H1 (cell line): ENCODE results near the gene CDC42EP2. TPM values are rescaled to one million over a fixed set of nuclear protein-coding genes. Genes with fewer than 3 reads are reported as not detected.

Experiments used
- BACH1 ChIP-seq: IDR thresholded peaks from 2 replicates; pipeline ENCODE4 v1.6.1; 2012; ENCODE audit warnings: low read length, improper control_type of control experiment
- MAFK ChIP-seq: IDR thresholded peaks from 2 replicates; pipeline ENCODE4 v1.6.1; 2012; ENCODE audit warnings: low read depth, mild to moderate bottlenecking, improper control_type of control experiment, low read length
- SP2 ChIP-seq: IDR thresholded peaks from 2 replicates; pipeline ENCODE4 v1.6.1; 2012; ENCODE audit warnings: mild to moderate bottlenecking, low read length, inconsistent platforms
- TAF7 ChIP-seq: optimal IDR thresholded peaks from 2 replicates; pipeline ENCODE3; 2011; ENCODE audit warnings: low read depth, mild to moderate bottlenecking, inconsistent platforms, low read length, moderate library complexity, borderline replicate concordance
- polyA plus RNA-seq, 7 experiments: library from polyadenylated mRNA; depleted of rRNA in 3 of 7; stranded (reverse) in 5 of 7; unstranded in 2 of 7; fragments of >200 nt in 5 of 7; fragments of 200-250 nt in 2 of 7; gene quantifications; 1 replicate in 5 of 7; 2 replicates in 1 of 7; 4 replicates in 1 of 7; pipeline versions ENCODE4 v1.2.1 to v1.2.3, GENCODE V29; 2011 to 2013; ENCODE audit warnings: missing spikeins in 2 of 7, mixed read lengths in 2 of 7
- total RNA-seq: library from RNA; stranded (reverse); fragmentation: NEBNext Ultra II Directional; extraction: Animal tissue kit (Norgen Biotek cat#: 25700); gene quantifications from 2 replicates; pipeline ENCODE4 v1.2.1, GENCODE V29; 2021
- TF ChIP-seq, protein P1 (sequence below): IDR thresholded peaks from 2 replicates; pipeline ENCODE4 v1.6.1; 2012; ENCODE audit warnings: low read length, inconsistent platforms

CDC42EP2 gene
- total and polyA plus RNA-seq, 2 of the 8 experiments (the other 6 are each of a cell fraction or from before 2014, with no cell fraction given) = 11.8 to 13.3 TPM

DNA sequence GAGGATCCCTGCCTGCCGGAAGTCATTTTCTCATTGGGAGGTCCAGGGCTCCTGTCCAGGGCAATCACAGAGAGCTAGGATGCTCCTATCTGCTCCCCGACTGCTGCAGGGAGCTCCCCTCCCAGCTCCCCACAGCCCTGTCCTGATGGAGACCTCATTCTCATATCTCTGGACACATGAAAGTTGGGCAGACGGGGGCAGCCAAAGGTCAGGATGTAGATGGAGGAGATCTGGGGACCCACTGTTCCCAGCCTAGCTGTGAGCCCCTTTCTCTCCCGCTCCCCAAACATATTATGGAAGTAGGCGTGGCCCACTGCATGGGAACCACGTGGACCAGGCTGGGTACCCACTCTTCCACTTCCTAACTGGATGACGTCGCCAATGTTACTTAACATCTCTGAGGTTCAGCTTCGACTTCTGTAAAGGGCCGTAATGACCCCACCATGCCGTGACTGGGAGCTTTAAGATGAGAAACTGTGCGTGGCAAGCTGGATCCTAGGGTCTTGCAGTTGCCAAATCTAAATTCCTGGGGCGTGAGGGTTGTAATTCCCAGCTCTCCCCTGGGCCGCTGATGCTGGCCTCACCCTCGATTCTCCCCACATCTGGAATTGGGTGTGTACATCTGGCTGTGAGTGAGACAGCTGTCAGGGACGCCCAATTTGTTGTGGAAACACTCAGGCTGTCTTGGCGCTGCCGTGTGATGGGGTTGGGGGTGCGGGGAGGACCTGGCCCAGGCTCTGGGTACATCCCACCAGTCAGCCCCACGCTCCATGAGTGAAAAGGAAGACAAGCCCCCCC, 1.8 kb downstream of the CDC42EP2 start (continued):
- TF ChIP-seq, protein P1, sequence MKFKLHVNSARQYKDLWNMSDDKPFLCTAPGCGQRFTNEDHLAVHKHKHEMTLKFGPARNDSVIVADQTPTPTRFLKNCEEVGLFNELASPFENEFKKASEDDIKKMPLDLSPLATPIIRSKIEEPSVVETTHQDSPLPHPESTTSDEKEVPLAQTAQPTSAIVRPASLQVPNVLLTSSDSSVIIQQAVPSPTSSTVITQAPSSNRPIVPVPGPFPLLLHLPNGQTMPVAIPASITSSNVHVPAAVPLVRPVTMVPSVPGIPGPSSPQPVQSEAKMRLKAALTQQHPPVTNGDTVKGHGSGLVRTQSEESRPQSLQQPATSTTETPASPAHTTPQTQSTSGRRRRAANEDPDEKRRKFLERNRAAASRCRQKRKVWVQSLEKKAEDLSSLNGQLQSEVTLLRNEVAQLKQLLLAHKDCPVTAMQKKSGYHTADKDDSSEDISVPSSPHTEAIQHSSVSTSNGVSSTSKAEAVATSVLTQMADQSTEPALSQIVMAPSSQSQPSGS = 0 out of 2 replicates have a peak, but pooled peaks have one; percentile 51
- TF ChIP-seq MAFK (no peak), SP2 (no peak), BACH1 (no peak), TAF7 (no peak)
